Tibial nerve (tissue), 4 donors: ENCODE results near the gene CD6. TPM values are rescaled to one million over a fixed set of nuclear protein-coding genes. Genes with fewer than 3 reads are reported as not detected.

Experiments
- DNase-seq, 2 donors: peaks; one replicate each; pipeline ENCODE4 v3.0.0-alpha.2; 2019; ENCODE audit warnings: low spot score in 2 of 2
- H3K27ac ChIP-seq, 4 donors: fragments of 200-600 bp; sonication (generic) in 3 of 4; one replicate each; pipeline ENCODE4 v1.5.1; 2017 to 2019; ENCODE audit warnings: mild to moderate bottlenecking in 1 of 4
- H3K27me3 ChIP-seq, 2 donors: fragments of 200-600 bp; sonication (generic) in 1 of 2; one replicate each; pipeline versions ENCODE4 v1.5.1 to v1.6.0; 2017 to 2019
- H3K36me3 ChIP-seq, 3 donors: fragments of 200-600 bp; sonication (generic); one replicate each; pipeline ENCODE4 v1.5.1; 2018 to 2019
- H3K4me1 ChIP-seq, 4 donors: fragments of 200-600 bp; sonication (generic) in 3 of 4; one replicate each; pipeline ENCODE4 v1.5.1; 2017 to 2019
- H3K4me3 ChIP-seq, 4 donors: fragments of 200-600 bp; sonication (generic) in 3 of 4; one replicate each; pipeline ENCODE4 v1.5.1; 2017 to 2019; ENCODE audit warnings: mild to moderate bottlenecking in 1 of 4, moderate library complexity in 1 of 4
- H3K9me3 ChIP-seq, 4 donors: fragments of 200-600 bp; sonication (generic) in 3 of 4; one replicate each; pipeline ENCODE4 v1.5.1; 2017 to 2019
- EP300 ChIP-seq, 2 donors: sonication (generic); formaldehyde crosslinking; IDR thresholded peaks; one replicate each; pipeline ENCODE4 v1.6.1; 2017; ENCODE audit warnings: antibody characterized with exemption in 2 of 2, mild to moderate bottlenecking in 1 of 2
- POLR2A ChIP-seq, 2 donors: fragments of 450-650 bp; IDR thresholded peaks; one replicate each; pipeline ENCODE4 v1.6.1; 2017; ENCODE audit warnings: antibody characterized with exemption in 2 of 2, mild to moderate bottlenecking in 2 of 2, moderate library complexity in 2 of 2
- WGBS, 2 donors: methylation state at CpG; one replicate each; pipeline ENCODE4 v1.1.5; 2018; 5-methylcytosine and 5-hydroxymethylcytosine counted together
- total RNA-seq, 4 donors: library from RNA; depleted of rRNA; stranded (reverse); fragments of >200 nt; gene quantifications; one replicate each; pipeline ENCODE4 v1.1.0, GENCODE V29; 2016
- TF ChIP-seq, protein P1 (sequence below), 5 experiments: fragments of 200-600 bp in 3 of 5; fragments of 450-650 bp in 2 of 5; sonication (generic) in 3 of 5; IDR thresholded peaks; one replicate each; pipeline ENCODE4 v1.5.1; 2016 to 2019; ENCODE audit warnings: antibody characterized with exemption in 5 of 5, mild to moderate bottlenecking in 3 of 5, moderate library complexity in 2 of 5

Gene CD6
- total RNA-seq, 4 donors from 2014 or later = 0.59 to 3.6 (median 2.7) TPM; not detected in 1

DNA sequence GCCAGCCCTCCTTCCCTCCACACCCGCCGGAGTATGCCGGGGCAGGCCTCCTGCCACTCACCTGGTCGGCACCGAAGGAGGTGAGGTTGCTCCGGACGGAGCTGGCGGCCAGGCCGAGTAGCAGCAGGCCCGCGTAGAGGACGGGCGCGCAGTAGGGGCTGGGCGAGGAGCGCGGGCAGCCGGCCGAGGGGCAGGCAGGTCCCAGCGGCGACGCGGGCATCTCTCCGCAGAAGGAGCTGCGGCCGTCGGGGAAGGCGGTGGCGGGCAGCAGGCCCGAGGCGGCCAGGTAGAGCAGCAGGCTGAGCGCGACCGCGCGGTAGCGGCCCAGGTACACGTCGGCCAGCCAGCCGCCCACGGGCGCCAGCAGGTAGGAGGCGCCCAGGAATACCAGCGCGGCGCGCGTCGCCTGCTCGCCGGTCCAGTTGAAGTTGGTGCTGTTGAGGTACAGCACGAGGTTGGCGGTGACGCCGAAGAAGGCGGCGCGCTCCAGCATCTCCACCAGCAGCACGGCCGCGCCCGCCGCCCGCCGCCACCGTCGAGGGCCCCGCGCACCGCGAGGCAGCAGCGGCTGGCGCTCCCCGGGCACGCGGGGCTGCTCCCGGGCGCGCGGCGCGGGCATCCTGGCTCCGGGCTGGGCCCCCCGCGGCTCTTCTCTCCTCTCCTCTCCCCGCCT lies 20.4 kb upstream of the CD6 start:
- Histone ChIP-seq H3K4me1 (peaks cover 0 to 61% (median 20%) of the 10 kb centered on the region in 4 donors), H3K27me3 (no peaks in the 10 kb centered on the region), H3K9me3 (no peaks in the 10 kb centered on the region), H3K27ac (peak overlapping the region; percentile 87 to 98 (median 92)), H3K36me3 (peaks cover 0 to 5% (median 0%) of the 10 kb centered on the region in 3 donors), H3K4me3 (peak overlapping the region; percentile 30 to 66 (median 60))
- DNase-seq = no peak
- TF ChIP-seq POLR2A (IDR thresholded peaks at IDR 0.05) = no peak
- TF ChIP-seq, protein P1, sequence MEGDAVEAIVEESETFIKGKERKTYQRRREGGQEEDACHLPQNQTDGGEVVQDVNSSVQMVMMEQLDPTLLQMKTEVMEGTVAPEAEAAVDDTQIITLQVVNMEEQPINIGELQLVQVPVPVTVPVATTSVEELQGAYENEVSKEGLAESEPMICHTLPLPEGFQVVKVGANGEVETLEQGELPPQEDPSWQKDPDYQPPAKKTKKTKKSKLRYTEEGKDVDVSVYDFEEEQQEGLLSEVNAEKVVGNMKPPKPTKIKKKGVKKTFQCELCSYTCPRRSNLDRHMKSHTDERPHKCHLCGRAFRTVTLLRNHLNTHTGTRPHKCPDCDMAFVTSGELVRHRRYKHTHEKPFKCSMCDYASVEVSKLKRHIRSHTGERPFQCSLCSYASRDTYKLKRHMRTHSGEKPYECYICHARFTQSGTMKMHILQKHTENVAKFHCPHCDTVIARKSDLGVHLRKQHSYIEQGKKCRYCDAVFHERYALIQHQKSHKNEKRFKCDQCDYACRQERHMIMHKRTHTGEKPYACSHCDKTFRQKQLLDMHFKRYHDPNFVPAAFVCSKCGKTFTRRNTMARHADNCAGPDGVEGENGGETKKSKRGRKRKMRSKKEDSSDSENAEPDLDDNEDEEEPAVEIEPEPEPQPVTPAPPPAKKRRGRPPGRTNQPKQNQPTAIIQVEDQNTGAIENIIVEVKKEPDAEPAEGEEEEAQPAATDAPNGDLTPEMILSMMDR (IDR thresholded peaks at IDR 0.05) = no peak
- TF ChIP-seq EP300 (IDR thresholded peaks at IDR 0.05) = peak in 1 of 2 donors; percentile 4
- WGBS, 2 donors = 18 to 26% methylated on average over 32 to 48 of the region's 86 CpGs

DNA sequence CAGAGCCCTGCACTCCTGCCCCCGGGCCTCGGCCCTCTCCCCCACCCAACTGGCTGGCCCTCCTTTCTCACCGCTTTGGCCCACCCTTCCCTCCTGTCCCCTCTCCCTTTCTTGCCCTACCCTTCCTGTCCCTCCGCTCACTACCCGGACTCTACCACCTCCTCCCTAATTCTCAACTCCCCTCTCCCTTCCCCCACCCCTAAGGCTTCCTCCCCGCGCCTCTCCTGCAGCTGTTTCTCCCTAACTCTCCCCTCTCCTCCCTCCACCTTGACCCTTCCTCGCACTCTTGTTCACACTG lies 19.9 kb upstream of the CD6 start:
- 4 to 5% methylated on average over 8 of the region's 8 CpGs for WGBS, 2 donors
- TF ChIP-seq EP300 (IDR thresholded peaks at IDR 0.05) (no peak), POLR2A (IDR thresholded peaks at IDR 0.05) (no peak)
- TF ChIP-seq, protein P1 (IDR thresholded peaks at IDR 0.05) = no peak
- no peaks in the 10 kb centered on the region for H3K27me3 ChIP-seq
- no peaks in the 10 kb centered on the region for H3K36me3 ChIP-seq
- DNase-seq = peak in 1 of 2 donors; percentile 23
- H3K4me3 ChIP-seq = peak overlapping the region; percentile 30 to 66 (median 60)
- H3K9me3 ChIP-seq = no peaks in the 10 kb centered on the region
- H3K4me1 ChIP-seq = peaks cover 0 to 57% (median 20%) of the 10 kb centered on the region in 4 donors
- H3K27ac ChIP-seq = peak overlapping the region; percentile 87 to 98 (median 92)

DNA sequence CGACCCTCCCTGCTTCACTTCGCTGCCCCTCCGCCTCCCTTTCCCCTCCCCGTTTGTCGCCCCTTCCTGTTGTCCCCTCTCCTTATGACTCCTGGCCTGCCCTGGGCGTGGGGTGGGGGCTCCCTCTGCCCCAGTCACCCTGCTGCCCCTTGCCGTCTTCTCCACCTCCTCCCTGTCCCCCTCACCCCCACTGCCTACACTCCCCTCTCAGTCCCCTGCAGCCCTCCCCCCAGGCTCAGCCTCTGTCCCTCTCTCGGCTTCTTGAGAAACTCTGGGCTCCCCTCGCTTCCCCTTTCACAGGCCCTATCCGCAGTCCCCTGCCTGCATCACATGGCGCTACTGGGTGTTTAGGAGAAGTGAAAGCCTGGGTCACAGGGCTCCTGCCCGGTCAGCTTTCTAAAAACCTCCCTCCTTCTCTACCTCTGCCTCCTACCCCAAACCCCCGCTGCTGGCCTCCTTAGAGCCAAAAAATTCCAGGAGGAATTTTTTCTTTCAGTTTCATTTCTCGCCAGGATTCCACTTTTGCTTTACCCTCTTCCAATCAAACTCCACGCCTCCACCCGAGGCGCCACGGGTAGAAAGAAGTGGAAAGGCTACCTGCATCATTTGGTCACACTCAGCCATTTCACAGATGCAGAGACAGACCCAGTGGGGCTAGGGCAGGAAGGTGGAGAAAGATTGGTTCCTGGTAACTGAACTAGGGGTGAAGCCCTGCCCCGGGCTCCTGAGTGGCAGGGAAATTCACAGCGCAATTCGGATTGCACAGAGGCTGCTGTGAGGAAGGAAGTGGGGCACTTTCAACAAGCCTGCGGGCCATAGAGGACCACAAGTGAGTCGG lies 19.4 kb upstream of the CD6 start, which contains the start of gene SLC15A3:
Gene SLC15A3, minus strand, starts transcription at position 273 of the 838 bp plus-strand sequence. CDS start 625 bp downstream, outside the sequence.
- 1 to 3% methylated on average over 23 of the region's 23 CpGs for whole genome bisulfite sequencing, 2 donors
- H3K4me3 ChIP-seq = peak within 1 kb of the TSS; percentile 30 to 66 (median 60)
- H3K36me3 ChIP-seq = no peaks in the 10 kb centered on the region
- H3K27ac ChIP-seq = peak within 1 kb of the TSS; percentile 87 to 98 (median 92)
- peaks cover 0 to 52% (median 20%) of the 10 kb centered on the region in 4 donors for H3K4me1 ChIP-seq
- TF ChIP-seq POLR2A (IDR thresholded peaks at IDR 0.05) (peak in 1 of 2 donors; percentile 47), EP300 (IDR thresholded peaks at IDR 0.05) (peak in 1 of 2 donors; percentile 56)
- TF ChIP-seq, protein P1 (IDR thresholded peaks at IDR 0.05) = no peak
- no peaks in the 10 kb centered on the region for H3K27me3 ChIP-seq
- DNase-seq = peak; percentile 46 to 65
- no peaks in the 10 kb centered on the region for H3K9me3 ChIP-seq

DNA sequence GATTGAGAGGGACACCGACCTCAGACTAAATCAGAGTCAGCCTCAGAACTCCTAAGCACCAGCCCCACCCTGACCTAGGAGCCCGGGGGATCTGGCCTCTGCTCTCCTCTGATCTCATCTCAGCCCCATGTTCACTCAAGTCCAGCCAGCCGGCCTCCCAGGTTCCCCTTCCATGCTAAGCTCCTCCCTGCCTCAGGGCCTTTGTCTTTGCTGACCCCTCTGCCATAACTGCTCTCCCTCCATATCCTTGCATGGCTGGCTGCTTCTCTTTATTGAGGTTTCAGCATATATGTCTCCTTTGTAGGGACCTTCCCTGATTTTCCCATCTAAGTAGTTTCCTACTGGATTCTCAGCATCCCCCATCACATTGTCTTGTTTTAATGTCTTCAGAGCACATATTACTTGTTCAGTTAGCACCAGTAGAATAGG lies 18.7 kb upstream of the CD6 start:
- Histone ChIP-seq H3K4me3 (peak overlapping the region; percentile 30 to 66 (median 60)), H3K27me3 (no peaks in the 10 kb centered on the region), H3K36me3 (no peaks in the 10 kb centered on the region)

More for the DNA sequence above, 18.7 kb upstream of the CD6 start:
- WGBS, 2 donors = 10 to 14% methylated on average over 3 of the region's 3 CpGs
- no peak for DNase-seq
- H3K9me3 ChIP-seq = no peaks in the 10 kb centered on the region
- H3K4me1 ChIP-seq = peaks cover 0 to 45% (median 16%) of the 10 kb centered on the region in 4 donors
- H3K27ac ChIP-seq = peak overlapping the region; percentile 87 to 98 (median 92)
- TF ChIP-seq POLR2A (IDR thresholded peaks at IDR 0.05) = no peak
- no peak for TF ChIP-seq EP300 (IDR thresholded peaks at IDR 0.05)
- TF ChIP-seq, protein P1 (IDR thresholded peaks at IDR 0.05) = no peak
